T follicular helper cell (primary cell): ENCODE measurements around the gene CIT.
"Not testable (repeated sequence)": the region's sequence is repeated elsewhere in the genome, so short reads cannot be mapped to it uniquely, and the experiment has no call there.

ENCODE experiments used
- DNase-seq: peaks from one replicate; pipeline ENCODE4 v3.0.0-alpha.2; 2020; ENCODE audit warnings: low read depth

The CIT gene

GRCh38 chr12:119742700-119743099, 134.4 kb downstream of the CIT start:
- DNase-seq: no peak

- DNase-seq: no peak
Observed at GRCh38 chr12:119740830-119741229, 136.3 kb downstream of the CIT start.

- DNase-seq: no peak
Observed at GRCh38 chr12:119735079-119735478, 142.0 kb downstream of the CIT start.

- no peak for DNase-seq
Observed at GRCh38 chr12:119730381-119730780, 146.7 kb downstream of the CIT start.

GRCh38 chr12:119729871-119730270, 147.2 kb downstream of the CIT start:
- DNase-seq: no peak

- no peak for DNase-seq
Observed at GRCh38 chr12:119728444-119728745, 148.7 kb downstream of the CIT start.

GRCh38 chr12:119727600-119728443, 149.3 kb downstream of the CIT start:
- no peak for DNase-seq

GRCh38 chr12:119725523-119725922, 151.6 kb downstream of the CIT start:
- DNase-seq: no peak

GRCh38 chr12:119721306-119721705, 155.8 kb downstream of the CIT start:
- no peak for DNase-seq

GRCh38 chr12:119720349-119720748, 156.8 kb downstream of the CIT start:
- DNase-seq: no peak

- no peak for DNase-seq
Observed at GRCh38 chr12:119718141-119718540, 159.0 kb downstream of the CIT start.

GRCh38 chr12:119715268-119715620, 161.9 kb downstream of the CIT start:
- DNase-seq: no peak

GRCh38 chr12:119714614-119715267, 162.4 kb downstream of the CIT start:
- no peak for DNase-seq

GRCh38 chr12:119713551-119714031, 163.5 kb downstream of the CIT start:
- DNase-seq: no peak

- no peak for DNase-seq
Observed at GRCh38 chr12:119712721-119713120, 164.4 kb downstream of the CIT start.

- no peak for DNase-seq
Observed at GRCh38 chr12:119711693-119712092, 165.4 kb downstream of the CIT start.

GRCh38 chr12:119710965-119711551, 166.1 kb downstream of the CIT start:
- DNase-seq: no peak

- no peak for DNase-seq
Observed at GRCh38 chr12:119710374-119710964, 166.7 kb downstream of the CIT start.

GRCh38 chr12:119706427-119706826, 170.7 kb downstream of the CIT start:
- not testable (repeated sequence) for DNase-seq

GRCh38 chr12:119705182-119705581, 171.9 kb downstream of the CIT start:
- DNase-seq: no peak

- no peak for DNase-seq
Observed at GRCh38 chr12:119704065-119704747, 172.9 kb downstream of the CIT start.

GRCh38 chr12:119700078-119700477, 177.0 kb downstream of the CIT start:
- DNase-seq: no peak
